ENCODE data around the gene FAM47E. TPM values are rescaled to one million over a fixed set of nuclear protein-coding genes. Genes with fewer than 3 reads are reported as not detected.

Gene FAM47E
- total RNA-seq, 2 donors from 2014 or later, result 12.3 to 15.1 TPM

GRCh38 chr4:76233967-76234678 lies 17.4 kb upstream of the FAM47E start:
- 78% methylated on average over 14 of the region's 14 CpGs for WGBS
- TF ChIP-seq POLR2AphosphoS5 (IDR thresholded peaks at IDR 0.05), result no peak
- no peak for TF ChIP-seq POLR2A (IDR thresholded peaks at IDR 0.05)
- TF ChIP-seq, protein P1, sequence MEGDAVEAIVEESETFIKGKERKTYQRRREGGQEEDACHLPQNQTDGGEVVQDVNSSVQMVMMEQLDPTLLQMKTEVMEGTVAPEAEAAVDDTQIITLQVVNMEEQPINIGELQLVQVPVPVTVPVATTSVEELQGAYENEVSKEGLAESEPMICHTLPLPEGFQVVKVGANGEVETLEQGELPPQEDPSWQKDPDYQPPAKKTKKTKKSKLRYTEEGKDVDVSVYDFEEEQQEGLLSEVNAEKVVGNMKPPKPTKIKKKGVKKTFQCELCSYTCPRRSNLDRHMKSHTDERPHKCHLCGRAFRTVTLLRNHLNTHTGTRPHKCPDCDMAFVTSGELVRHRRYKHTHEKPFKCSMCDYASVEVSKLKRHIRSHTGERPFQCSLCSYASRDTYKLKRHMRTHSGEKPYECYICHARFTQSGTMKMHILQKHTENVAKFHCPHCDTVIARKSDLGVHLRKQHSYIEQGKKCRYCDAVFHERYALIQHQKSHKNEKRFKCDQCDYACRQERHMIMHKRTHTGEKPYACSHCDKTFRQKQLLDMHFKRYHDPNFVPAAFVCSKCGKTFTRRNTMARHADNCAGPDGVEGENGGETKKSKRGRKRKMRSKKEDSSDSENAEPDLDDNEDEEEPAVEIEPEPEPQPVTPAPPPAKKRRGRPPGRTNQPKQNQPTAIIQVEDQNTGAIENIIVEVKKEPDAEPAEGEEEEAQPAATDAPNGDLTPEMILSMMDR (IDR thresholded peaks at IDR 0.05), result no peak
- DNase-seq (ENCODE audit: low spot score), result no peak
- no peak overlapping the region for H3K4me3 ChIP-seq
- H3K9me3 ChIP-seq, result no peaks in the 10 kb centered on the region
- peaks cover 4% of the 10 kb centered on the region for H3K4me1 ChIP-seq (replicated peaks)
- no peaks in the 10 kb centered on the region for H3K27me3 ChIP-seq (replicated peaks; ENCODE audit: insufficient read depth)
- no peaks in the 10 kb centered on the region for H3K36me3 ChIP-seq
- no peak overlapping the region for H3K27ac ChIP-seq
- intact Hi-C loops (cut with DNase I), result no loop called here

- TF ChIP-seq, protein P1 (IDR thresholded peaks at IDR 0.05), result no peak
- TF ChIP-seq POLR2AphosphoS5 (IDR thresholded peaks at IDR 0.05) (no peak), POLR2A (IDR thresholded peaks at IDR 0.05) (no peak)
- Histone ChIP-seq H3K9me3 (no peaks in the 10 kb centered on the region), H3K4me3 (no peak overlapping the region), H3K27ac (no peak overlapping the region), H3K36me3 (no peaks in the 10 kb centered on the region), H3K4me1 (replicated peaks) (peaks cover 4% of the 10 kb centered on the region), H3K27me3 (replicated peaks; ENCODE audit: insufficient read depth) (no peaks in the 10 kb centered on the region)
- 96% methylated on average over 5 of the region's 5 CpGs for WGBS
- no peak for DNase-seq (ENCODE audit: low spot score)
- intact Hi-C loops (cut with DNase I), result no loop called here
Measured at GRCh38 chr4:76234679-76235044, 16.9 kb upstream of the FAM47E start.

- TF ChIP-seq, protein P1 (IDR thresholded peaks at IDR 0.05), result no peak
- no peak for TF ChIP-seq POLR2AphosphoS5 (IDR thresholded peaks at IDR 0.05)
- TF ChIP-seq POLR2A (IDR thresholded peaks at IDR 0.05), result no peak
- H3K27me3 ChIP-seq (replicated peaks; ENCODE audit: insufficient read depth), result no peaks in the 10 kb centered on the region
- H3K4me1 ChIP-seq (replicated peaks), result peaks cover 4% of the 10 kb centered on the region
- H3K4me3 ChIP-seq, result no peak overlapping the region
- H3K27ac ChIP-seq, result peak overlapping the region; percentile 33 to 35
- no peaks in the 10 kb centered on the region for H3K36me3 ChIP-seq
- DNase-seq (ENCODE audit: low spot score), result no peak
- 75% methylated on average over 2 of the region's 2 CpGs for WGBS
- intact Hi-C loops (cut with DNase I), result no loop called here
- no peaks in the 10 kb centered on the region for H3K9me3 ChIP-seq
Measured at GRCh38 chr4:76235407-76235806, 16.1 kb upstream of the FAM47E start.

DNA sequence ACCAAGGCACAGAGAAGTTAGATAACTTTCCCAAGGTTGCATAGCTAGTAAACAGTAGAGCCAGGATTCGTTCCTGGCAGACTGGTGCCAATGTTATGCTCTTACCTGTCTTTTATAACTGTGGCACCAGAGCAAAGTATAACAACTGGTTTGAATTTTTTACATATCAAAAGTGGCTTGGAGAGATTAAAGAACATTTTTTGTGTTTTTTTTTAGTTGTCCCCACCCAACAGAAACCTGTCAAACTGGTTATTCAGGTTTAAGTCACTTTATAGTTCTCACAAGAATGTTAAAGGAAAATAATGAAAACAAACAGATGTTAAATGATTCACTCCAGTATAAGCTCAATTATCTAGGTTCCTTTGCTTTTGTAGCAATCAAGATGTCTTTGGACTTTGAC lies 15.6 kb upstream of the FAM47E start:
- Histone ChIP-seq H3K4me1 (replicated peaks) (peaks cover 4% of the 10 kb centered on the region), H3K36me3 (no peaks in the 10 kb centered on the region), H3K9me3 (no peaks in the 10 kb centered on the region), H3K27ac (peak overlapping the region; percentile 33 to 35), H3K4me3 (no peak overlapping the region), H3K27me3 (replicated peaks; ENCODE audit: insufficient read depth) (no peaks in the 10 kb centered on the region)
- 31% methylated on average over 1 of the region's 1 CpG for WGBS
- intact Hi-C loops (cut with DNase I), result no loop called here
- no peak for DNase-seq (ENCODE audit: low spot score)
- TF ChIP-seq, protein P1 (IDR thresholded peaks at IDR 0.05), result no peak
- TF ChIP-seq POLR2AphosphoS5 (IDR thresholded peaks at IDR 0.05) (peak; percentile 51), POLR2A (IDR thresholded peaks at IDR 0.05) (no peak)

GRCh38 chr4:76238236-76238635 lies 13.3 kb upstream of the FAM47E start:
- intact Hi-C loops (cut with DNase I), result no loop called here
- 79% methylated on average over 4 of the region's 4 CpGs for WGBS
- H3K4me1 ChIP-seq (replicated peaks), result no peaks in the 10 kb centered on the region
- H3K27me3 ChIP-seq (replicated peaks; ENCODE audit: insufficient read depth), result no peaks in the 10 kb centered on the region
- no peaks in the 10 kb centered on the region for H3K36me3 ChIP-seq
- H3K9me3 ChIP-seq, result no peaks in the 10 kb centered on the region
- no peak for DNase-seq (ENCODE audit: low spot score)
- no peak overlapping the region for H3K4me3 ChIP-seq
- H3K27ac ChIP-seq, result peak overlapping the region; percentile 6 to 24
- no peak for TF ChIP-seq POLR2A (IDR thresholded peaks at IDR 0.05)
- TF ChIP-seq, protein P1 (IDR thresholded peaks at IDR 0.05), result no peak
- TF ChIP-seq POLR2AphosphoS5 (IDR thresholded peaks at IDR 0.05), result no peak

Data from prostate gland (tissue), 2 donors.